ENCODE data around the gene TRIP13. TPM values are rescaled to one million over a fixed set of nuclear protein-coding genes. Genes with fewer than 3 reads are reported as not detected.

Gene TRIP13
- total RNA-seq, 1 experiment from 2014 or later: 42.6 TPM

DNA sequence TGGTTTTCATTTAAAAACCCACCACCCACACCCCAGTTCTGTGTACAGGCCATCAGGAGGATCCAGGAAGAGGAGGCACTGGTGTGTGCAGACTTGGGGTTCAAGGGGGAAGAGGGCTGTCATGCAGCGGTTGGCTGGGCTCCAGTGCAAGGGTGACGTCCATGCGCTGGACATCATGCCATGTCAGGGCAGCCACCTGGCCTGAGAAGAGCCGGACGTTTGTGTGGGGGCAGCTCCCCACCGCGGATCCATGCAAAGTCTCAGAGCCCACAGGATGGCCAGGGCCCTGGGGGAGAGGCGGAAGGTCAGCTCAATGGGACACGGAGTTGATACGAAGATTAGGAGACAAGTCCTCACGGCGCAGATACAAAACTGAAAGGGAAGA lies 11.1 kb upstream of the TRIP13 start:
- H3K4ac ChIP-seq (ENCODE audit: low read depth, low read length): no peak overlapping the region
- Mint-ChIP-seq H3K4me1 (no peaks in the 10 kb centered on the region), H3K36me3 (ENCODE audit: insufficient read depth in 1 of 3, low read depth in 3 of 3) (peaks cover 67 to 81% (median 78%) of the 10 kb centered on the region in 3 experiments), H3K27ac (peak overlapping the region in 1 of 3 experiments; percentile 12; a peak in 1 of 7 replicates), H3K4me3 (no peak overlapping the region), H3K9me3 (no peaks in the 10 kb centered on the region; a peak in 2 of 5 replicates), H3K27me3 (ENCODE audit: low read depth) (no peaks in the 10 kb centered on the region)
- no peak overlapping the region for H2AK5ac ChIP-seq (ENCODE audit: insufficient read length, low read length)
- no peak overlapping the region for H2BK5ac ChIP-seq (ENCODE audit: insufficient read length, low read length)
- no peak overlapping the region for H2AFZ ChIP-seq (ENCODE audit: low read length)
- whole genome bisulfite sequencing (ENCODE audit: extremely low coverage, insufficient read length, low lambda C conversion rate): no CpG with 5 or more reads among the region's 12 CpGs
- no peaks in the 10 kb centered on the region for H3K9me3 ChIP-seq (ENCODE audit: control insufficient read depth, low read depth, low read length)
- peaks cover 5% of the 10 kb centered on the region for H4K20me1 ChIP-seq (ENCODE audit: control insufficient read depth, insufficient read depth, insufficient read length)
- H4K91ac ChIP-seq (ENCODE audit: insufficient read length, low read depth, low read length): no peak overlapping the region
- H3K4me1 ChIP-seq (ENCODE audit: insufficient read depth, low read length): no peaks in the 10 kb centered on the region
- no peak overlapping the region for H2BK12ac ChIP-seq (ENCODE audit: insufficient read length, low read depth, low read length)
- H2BK120ac ChIP-seq (ENCODE audit: low read depth, low read length, poor library complexity, severe bottlenecking): no peak overlapping the region
- TF ChIP-seq CTCF (conservative IDR thresholded peaks at IDR 0.05): no peak
- H3K56ac ChIP-seq (ENCODE audit: insufficient read length, low read depth, low read length): no peak overlapping the region
- no peak overlapping the region for H2BK20ac ChIP-seq (ENCODE audit: low read depth, low read length, poor library complexity, severe bottlenecking)
- H3K14ac ChIP-seq (ENCODE audit: insufficient read depth, low read length): no peak overlapping the region
- no peak overlapping the region for H2BK15ac ChIP-seq (ENCODE audit: low read depth, low read length)
- H4K8ac ChIP-seq (replicated peaks; ENCODE audit: insufficient read length, low read depth, low read length): no peak overlapping the region
- H3K27me3 ChIP-seq (ENCODE audit: insufficient read depth, low read length): no peaks in the 10 kb centered on the region
- no peak overlapping the region for H4K5ac ChIP-seq (ENCODE audit: insufficient read length, low read depth, low read length)
- peaks cover 21% of the 10 kb centered on the region; the same call in 1 of the 2 replicates for H3K79me2 ChIP-seq (ENCODE audit: insufficient read depth, low read length)
- H3K23ac ChIP-seq (ENCODE audit: insufficient read length, low read depth, low read length): no peak overlapping the region
- no peak overlapping the region for H3K18ac ChIP-seq (ENCODE audit: insufficient read length, low read depth, low read length)
- no peaks in the 10 kb centered on the region for H3K23me2 ChIP-seq (ENCODE audit: insufficient read length, low read depth, low read length, poor library complexity, severe bottlenecking)
- no peak for DNase-seq
- no peak overlapping the region for H3K9ac ChIP-seq (ENCODE audit: extremely low read depth, insufficient read length, low read length)
- no peak overlapping the region for H3K27ac ChIP-seq (ENCODE audit: insufficient read length, low read depth, low read length)
- H3T11ph ChIP-seq (ENCODE audit: low read length): no peak overlapping the region
- no peak overlapping the region for H3K4me2 ChIP-seq (ENCODE audit: insufficient read depth, insufficient read length, low read length)
- H3K79me1 ChIP-seq (ENCODE audit: insufficient read depth, low read depth, low read length, poor library complexity, severe bottlenecking): peaks cover 6% of the 10 kb centered on the region

Data from H9 (cell line).